ENCODE data around the gene AGAP5. TPM values are rescaled to one million over a fixed set of nuclear protein-coding genes. Genes with fewer than 3 reads are reported as not detected.
A peak's percentile ranks its signal among the peaks of the same experiment; 100 is the strongest.

The AGAP5 gene
- total RNA-seq, 1 experiment from 2014 or later = 13.4 TPM

DNA sequence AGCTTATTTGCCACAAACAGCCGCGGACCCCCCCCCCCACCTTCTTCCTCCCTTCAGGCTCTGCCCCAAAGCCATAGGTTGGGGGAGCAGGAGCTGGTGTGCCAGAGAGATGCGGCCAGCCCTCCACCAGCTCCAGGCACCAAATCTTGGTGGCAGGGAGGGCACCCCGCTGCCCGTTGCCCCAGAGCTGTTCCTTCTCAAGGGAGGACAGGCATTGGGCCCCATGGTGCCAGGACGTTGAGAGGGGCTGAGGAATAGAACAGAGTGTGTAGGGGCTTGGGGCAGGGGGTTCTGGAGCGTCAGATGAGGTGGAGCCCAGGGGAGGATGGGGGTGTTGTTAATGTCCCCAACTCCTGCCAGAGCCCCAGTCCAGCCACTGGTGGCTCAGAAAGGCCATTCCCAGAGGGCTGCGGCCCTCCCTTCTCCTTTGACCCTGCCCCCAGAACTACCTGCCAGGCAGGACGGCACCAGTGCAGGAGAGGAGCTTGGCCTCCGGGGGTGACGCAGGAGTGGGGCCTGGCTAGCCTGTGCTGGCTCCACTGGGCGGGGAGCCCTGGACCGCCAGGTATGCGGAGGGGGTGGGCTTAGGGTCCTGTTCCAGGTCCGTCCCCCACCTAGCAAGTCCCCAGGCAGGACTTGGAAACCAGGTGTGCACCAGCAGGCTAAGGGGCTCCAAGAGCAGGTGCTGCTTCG is 36.3 kb upstream of the AGAP5 start:
- Mint-ChIP-seq H3K36me3 (ENCODE audit: insufficient read depth, unreplicated experiment) (peaks cover 27% of the 10 kb centered on the region), H3K9me3 (ENCODE audit: low read depth, unreplicated experiment) (no peaks in the 10 kb centered on the region), H3K27me3 (ENCODE audit: unreplicated experiment) (no peaks in the 10 kb centered on the region), H3K4me3 (ENCODE audit: low read depth, unreplicated experiment) (no peak overlapping the region), H3K4me1 (ENCODE audit: low read depth, unreplicated experiment) (no peaks in the 10 kb centered on the region), H3K27ac (ENCODE audit: unreplicated experiment) (no peak overlapping the region)
- CTCF ChIA-PET = interaction anchor here (0.5 kb wide), 1 partner anchor 21 kb away, joined by 4 read pairs; no protein-coding TSS in a partner anchor
- TF ChIP-seq, protein P1, sequence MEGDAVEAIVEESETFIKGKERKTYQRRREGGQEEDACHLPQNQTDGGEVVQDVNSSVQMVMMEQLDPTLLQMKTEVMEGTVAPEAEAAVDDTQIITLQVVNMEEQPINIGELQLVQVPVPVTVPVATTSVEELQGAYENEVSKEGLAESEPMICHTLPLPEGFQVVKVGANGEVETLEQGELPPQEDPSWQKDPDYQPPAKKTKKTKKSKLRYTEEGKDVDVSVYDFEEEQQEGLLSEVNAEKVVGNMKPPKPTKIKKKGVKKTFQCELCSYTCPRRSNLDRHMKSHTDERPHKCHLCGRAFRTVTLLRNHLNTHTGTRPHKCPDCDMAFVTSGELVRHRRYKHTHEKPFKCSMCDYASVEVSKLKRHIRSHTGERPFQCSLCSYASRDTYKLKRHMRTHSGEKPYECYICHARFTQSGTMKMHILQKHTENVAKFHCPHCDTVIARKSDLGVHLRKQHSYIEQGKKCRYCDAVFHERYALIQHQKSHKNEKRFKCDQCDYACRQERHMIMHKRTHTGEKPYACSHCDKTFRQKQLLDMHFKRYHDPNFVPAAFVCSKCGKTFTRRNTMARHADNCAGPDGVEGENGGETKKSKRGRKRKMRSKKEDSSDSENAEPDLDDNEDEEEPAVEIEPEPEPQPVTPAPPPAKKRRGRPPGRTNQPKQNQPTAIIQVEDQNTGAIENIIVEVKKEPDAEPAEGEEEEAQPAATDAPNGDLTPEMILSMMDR (IDR thresholded peaks at IDR 0.05; ENCODE audit: unreplicated experiment) = no peak
- DNase-seq = no peak
- intact Hi-C loops (cut with micrococcal nuclease; ENCODE audit: unreplicated experiment) = no loop called here
- BruUV-seq (replicated peaks) = no TSS peak

DNA sequence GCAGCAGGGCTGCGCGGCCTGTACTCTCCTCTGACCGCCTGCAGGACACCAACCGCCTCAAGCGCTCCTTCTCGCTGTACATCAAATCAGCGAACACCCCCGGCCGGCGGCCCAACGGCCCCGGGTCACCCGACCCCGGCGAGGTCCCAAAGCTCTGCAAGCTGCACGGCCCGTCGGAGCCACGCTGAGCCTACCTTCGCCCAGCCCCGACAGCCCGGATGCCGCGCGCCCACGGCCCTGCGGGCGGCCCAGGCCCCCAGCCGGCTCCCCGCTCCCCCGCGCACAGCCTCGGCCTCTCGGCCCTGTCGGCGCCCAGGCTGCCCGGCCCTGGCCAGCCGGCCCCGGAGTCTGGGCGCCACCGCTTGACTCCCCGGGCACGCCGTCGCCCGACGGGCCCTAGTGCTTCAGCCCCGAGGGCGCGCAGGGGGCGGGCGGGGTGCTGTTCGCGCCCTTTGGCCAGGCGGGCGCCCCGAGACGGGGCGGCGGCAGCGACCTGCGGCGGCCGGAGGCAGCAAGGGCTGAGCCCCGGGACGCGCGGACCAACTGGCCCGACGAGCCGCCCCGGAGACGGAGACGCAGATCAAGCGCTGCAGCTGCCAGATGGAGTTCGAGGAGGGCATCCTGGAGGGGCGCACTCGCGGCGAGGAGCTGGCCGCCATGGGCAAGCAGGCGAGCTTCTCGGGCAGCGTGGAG is 35.2 kb upstream of the AGAP5 start:
- CTCF ChIA-PET = no interaction called here

DNA sequence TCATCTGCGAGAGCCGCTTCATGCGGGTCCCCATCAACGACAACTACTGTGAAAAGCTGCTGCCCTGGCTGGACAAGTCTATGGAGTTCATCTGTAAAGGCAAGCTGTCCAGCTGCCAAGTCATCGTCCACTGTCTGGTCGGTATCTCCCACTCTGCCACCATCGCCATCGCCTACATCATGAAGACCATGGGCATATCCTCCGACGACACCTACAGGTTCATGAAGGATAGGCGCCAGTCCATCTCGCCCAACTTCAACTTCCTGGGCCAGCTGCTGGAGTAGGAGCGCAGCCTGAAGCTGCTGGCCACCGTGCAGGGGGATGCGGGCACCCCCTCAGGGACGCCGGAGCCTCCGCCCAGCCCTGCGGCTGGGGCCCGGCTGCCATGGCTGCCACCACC is 34.5 kb upstream of the AGAP5 start:
- BruUV-seq (replicated peaks) = no TSS peak
- TF ChIP-seq, protein P1 (IDR thresholded peaks at IDR 0.05; ENCODE audit: unreplicated experiment) = no peak
- H3K9me3 Mint-ChIP-seq (ENCODE audit: low read depth, unreplicated experiment) = no peaks in the 10 kb centered on the region
- intact Hi-C loops (cut with micrococcal nuclease; ENCODE audit: unreplicated experiment) = no loop called here
- no peaks in the 10 kb centered on the region for H3K27me3 Mint-ChIP-seq (ENCODE audit: unreplicated experiment)
- DNase-seq = no peak
- no peaks in the 10 kb centered on the region for H3K4me1 Mint-ChIP-seq (ENCODE audit: low read depth, unreplicated experiment)
- H3K36me3 Mint-ChIP-seq (ENCODE audit: insufficient read depth, unreplicated experiment) = peaks cover 30% of the 10 kb centered on the region
- CTCF ChIA-PET = no interaction called here
- H3K4me3 Mint-ChIP-seq (ENCODE audit: low read depth, unreplicated experiment) = peak overlapping the region; percentile 32
- H3K27ac Mint-ChIP-seq (ENCODE audit: unreplicated experiment) = no peak overlapping the region

More for the DNA sequence above, 35.2 kb upstream of the AGAP5 start:
- H3K27ac Mint-ChIP-seq (ENCODE audit: unreplicated experiment) = no peak overlapping the region
- DNase-seq = no peak
- H3K9me3 Mint-ChIP-seq (ENCODE audit: low read depth, unreplicated experiment) = no peaks in the 10 kb centered on the region
- peaks cover 30% of the 10 kb centered on the region for H3K36me3 Mint-ChIP-seq (ENCODE audit: insufficient read depth, unreplicated experiment)
- intact Hi-C loops (cut with micrococcal nuclease; ENCODE audit: unreplicated experiment) = no loop called here
- no peaks in the 10 kb centered on the region for H3K27me3 Mint-ChIP-seq (ENCODE audit: unreplicated experiment)
- TF ChIP-seq, protein P1 (IDR thresholded peaks at IDR 0.05; ENCODE audit: unreplicated experiment) = no peak
- no peak overlapping the region for H3K4me3 Mint-ChIP-seq (ENCODE audit: low read depth, unreplicated experiment)
- no TSS peak for BruUV-seq (replicated peaks)
- no peaks in the 10 kb centered on the region for H3K4me1 Mint-ChIP-seq (ENCODE audit: low read depth, unreplicated experiment)

DNA sequence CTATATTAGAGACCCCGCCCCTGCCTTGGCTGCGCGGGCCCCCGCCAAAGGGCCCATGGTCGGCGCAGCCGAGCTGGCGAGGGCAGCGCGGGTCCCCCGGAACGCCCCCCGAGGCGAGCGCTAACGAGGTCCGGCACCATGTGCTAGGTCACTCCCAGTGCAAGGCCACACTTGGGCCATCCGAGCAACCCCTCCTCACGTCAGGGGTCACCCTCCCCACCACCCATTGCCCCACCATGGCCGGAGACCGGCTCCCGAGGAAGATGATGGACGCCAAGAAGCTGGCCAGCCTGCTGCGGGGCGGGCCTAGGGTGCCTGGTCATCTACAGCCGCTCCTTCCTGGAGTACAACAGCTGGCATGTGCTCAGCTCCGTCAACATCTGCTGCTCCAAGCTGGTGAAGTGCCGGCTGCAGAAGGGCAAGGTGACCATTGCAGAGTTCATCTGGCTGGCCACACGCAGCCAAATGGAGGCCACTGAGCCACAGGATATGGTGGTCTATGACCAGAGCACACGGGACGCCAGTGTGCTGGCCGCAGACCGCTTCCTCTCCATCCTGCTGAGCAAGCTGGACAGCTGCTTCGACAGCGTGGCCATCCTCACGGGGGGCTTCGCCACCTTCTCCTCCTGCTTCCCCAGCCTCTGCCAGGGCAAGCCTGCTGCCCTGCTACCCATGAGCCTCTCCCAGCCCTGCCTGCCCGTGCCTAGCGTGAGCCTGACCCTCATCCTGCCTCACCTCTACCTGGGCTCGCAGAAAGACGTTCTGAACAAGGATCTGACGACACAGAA is 33.9 kb upstream of the AGAP5 start:
- peaks cover 30% of the 10 kb centered on the region for H3K36me3 Mint-ChIP-seq (ENCODE audit: insufficient read depth, unreplicated experiment)

More for the DNA sequence above, 33.9 kb upstream of the AGAP5 start:
- Mint-ChIP-seq H3K4me3 (ENCODE audit: low read depth, unreplicated experiment) (peak overlapping the region; percentile 95), H3K27me3 (ENCODE audit: unreplicated experiment) (no peaks in the 10 kb centered on the region), H3K9me3 (ENCODE audit: low read depth, unreplicated experiment) (no peaks in the 10 kb centered on the region), H3K4me1 (ENCODE audit: low read depth, unreplicated experiment) (no peaks in the 10 kb centered on the region), H3K27ac (ENCODE audit: unreplicated experiment) (no peak overlapping the region)
- no TSS peak for BruUV-seq (replicated peaks)
- no peak for DNase-seq
- TF ChIP-seq, protein P1 (IDR thresholded peaks at IDR 0.05; ENCODE audit: unreplicated experiment) = no peak
- intact Hi-C loops (cut with micrococcal nuclease; ENCODE audit: unreplicated experiment) = no loop called here
- CTCF ChIA-PET = interaction anchor here (1.7 kb wide), 1 partner anchor 12 kb away, joined by 10 read pairs; the partner anchor contains the start of gene SEC24C
